Vagina (tissue), 2 donors: ENCODE results near the gene COL25A1.

Experiments used
- POLR2A ChIP-seq, 2 donors: fragments of 450-650 bp; IDR thresholded peaks; one replicate each; pipeline ENCODE4 v1.6.1; 2017; ENCODE audit warnings: antibody characterized with exemption in 2 of 2, mild to moderate bottlenecking in 2 of 2, moderate library complexity in 2 of 2
- POLR2AphosphoS5 ChIP-seq, 2 donors: sonication (generic); formaldehyde crosslinking; IDR thresholded peaks; one replicate each; pipeline ENCODE4 v1.9.0; 2017; ENCODE audit warnings: antibody characterized with exemption in 2 of 2, mild to moderate bottlenecking in 2 of 2, low read depth in 1 of 2; ENCODE audit not compliant: insufficient read depth in 1 of 2
- TF ChIP-seq, protein P1 (sequence below), 3 experiments: fragments of 450-650 bp in 2 of 3; fragments of 200-600 bp in 1 of 3; sonication (generic) in 1 of 3; IDR thresholded peaks; one replicate each; pipeline ENCODE4 v1.5.1; 2017 to 2019; ENCODE audit warnings: antibody characterized with exemption in 3 of 3, mild to moderate bottlenecking in 2 of 3, moderate library complexity in 2 of 3

GRCh38 chr4:108991551-108992328 is 310.7 kb downstream of the COL25A1 start:
- TF ChIP-seq, protein P1, sequence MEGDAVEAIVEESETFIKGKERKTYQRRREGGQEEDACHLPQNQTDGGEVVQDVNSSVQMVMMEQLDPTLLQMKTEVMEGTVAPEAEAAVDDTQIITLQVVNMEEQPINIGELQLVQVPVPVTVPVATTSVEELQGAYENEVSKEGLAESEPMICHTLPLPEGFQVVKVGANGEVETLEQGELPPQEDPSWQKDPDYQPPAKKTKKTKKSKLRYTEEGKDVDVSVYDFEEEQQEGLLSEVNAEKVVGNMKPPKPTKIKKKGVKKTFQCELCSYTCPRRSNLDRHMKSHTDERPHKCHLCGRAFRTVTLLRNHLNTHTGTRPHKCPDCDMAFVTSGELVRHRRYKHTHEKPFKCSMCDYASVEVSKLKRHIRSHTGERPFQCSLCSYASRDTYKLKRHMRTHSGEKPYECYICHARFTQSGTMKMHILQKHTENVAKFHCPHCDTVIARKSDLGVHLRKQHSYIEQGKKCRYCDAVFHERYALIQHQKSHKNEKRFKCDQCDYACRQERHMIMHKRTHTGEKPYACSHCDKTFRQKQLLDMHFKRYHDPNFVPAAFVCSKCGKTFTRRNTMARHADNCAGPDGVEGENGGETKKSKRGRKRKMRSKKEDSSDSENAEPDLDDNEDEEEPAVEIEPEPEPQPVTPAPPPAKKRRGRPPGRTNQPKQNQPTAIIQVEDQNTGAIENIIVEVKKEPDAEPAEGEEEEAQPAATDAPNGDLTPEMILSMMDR (IDR thresholded peaks at IDR 0.05), result no peak
- TF ChIP-seq POLR2A (IDR thresholded peaks at IDR 0.05), result no peak
- TF ChIP-seq POLR2AphosphoS5 (IDR thresholded peaks at IDR 0.05; ENCODE audit: insufficient read depth in 1 of 2, low read depth in 1 of 2), result no peak
